ENCODE measurements around the gene CEP72. TPM values are rescaled to one million over a fixed set of nuclear protein-coding genes. Genes with fewer than 3 reads are reported as not detected.

Gene CEP72
- total and polyA plus RNA-seq, 2 donors (not counting 1 experiment from before 2014, with no cell fraction given): 7.7 to 32.9 TPM

DNA sequence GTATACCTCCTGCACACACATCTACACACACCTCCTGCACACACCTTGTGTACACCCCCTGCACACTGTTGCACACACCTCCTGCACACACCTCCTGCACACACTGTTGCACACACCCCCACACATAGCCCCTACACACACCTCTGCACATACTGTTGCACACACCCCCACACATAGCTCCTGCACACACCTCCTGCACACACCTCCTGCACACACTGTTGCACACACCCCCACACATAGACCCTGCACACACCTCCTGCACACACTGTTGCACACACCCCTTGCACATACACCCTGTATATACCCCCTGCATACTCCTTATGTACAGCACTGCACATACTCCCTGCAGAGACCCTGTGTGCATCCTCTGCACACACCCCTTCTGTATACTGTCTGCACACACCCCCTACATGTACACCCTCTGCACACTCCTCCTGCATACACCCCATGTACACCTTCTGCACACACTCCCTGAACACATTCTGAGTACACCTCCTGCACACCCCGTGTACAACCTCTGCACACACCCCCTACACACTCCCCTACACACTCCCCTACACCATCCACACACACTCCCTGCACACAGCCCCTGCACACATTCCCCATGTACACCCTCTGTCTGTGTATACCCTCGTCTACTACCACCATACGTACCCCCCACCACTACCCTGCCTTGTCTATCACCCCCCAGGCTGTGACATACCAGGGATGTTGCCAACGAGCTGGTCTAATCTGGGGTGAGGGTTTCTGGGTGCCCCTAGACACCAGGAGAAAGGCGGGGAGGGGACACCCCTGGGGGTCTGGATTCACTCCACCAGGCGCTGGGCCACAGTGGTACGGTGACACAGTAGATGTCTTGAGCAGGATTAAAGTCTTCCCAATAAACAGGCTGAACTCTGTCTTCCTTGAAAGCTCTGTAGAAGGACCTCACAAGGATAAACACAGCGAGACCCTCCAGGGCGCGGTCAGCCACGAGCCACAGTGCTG is 1.1 kb upstream of the CEP72 start:
- Histone ChIP-seq H3K27ac (ENCODE audit: low read length in 2 of 2) (no peak overlapping the region), H3K36me3 (replicated peaks in 1 of 2; ENCODE audit: control extremely low read depth in 1 of 2, control insufficient read depth in 1 of 2, extremely low read depth in 1 of 2, insufficient read depth in 2 of 2, low read length in 1 of 2) (no peaks in the 10 kb centered on the region), H3K9me3 (ENCODE audit: control extremely low read depth in 1 of 3, control insufficient read depth in 2 of 3, insufficient read depth in 1 of 3, low read length in 2 of 3) (peaks cover 0 to 5% (median 0%) of the 10 kb centered on the region in 3 donors), H3K4me3 (ENCODE audit: control extremely low read depth in 1 of 5, extremely low read depth in 1 of 5, insufficient read depth in 1 of 5, low read depth in 2 of 5, low read length in 4 of 5) (peak overlapping the region in 4 of 5 experiments; percentile 66 to 83 (median 74)), H3K4me1 (ENCODE audit: control insufficient read depth in 2 of 2, insufficient read depth in 2 of 2, low read length in 2 of 2) (peaks cover 24 to 29% of the 10 kb centered on the region in 2 donors), H3K79me2 (ENCODE audit: control insufficient read depth, insufficient read depth, low read length) (peaks cover 36% of the 10 kb centered on the region), H3K9ac (ENCODE audit: low read length) (peak overlapping the region; percentile 79), H4K20me1 (ENCODE audit: control insufficient read depth, insufficient read depth, low read length, poor library complexity, severe bottlenecking) (no peaks in the 10 kb centered on the region), H3K27me3 (replicated peaks in 1 of 4; ENCODE audit: control extremely low read depth in 1 of 4, control insufficient read depth in 3 of 4, insufficient read depth in 4 of 4, low read length in 3 of 4) (peaks cover 0 to 21% (median 5%) of the 10 kb centered on the region in 4 experiments), H2AFZ (ENCODE audit: insufficient read depth, low read depth, low read length, poor library complexity, severe bottlenecking) (peak overlapping the region; percentile 81), H3K4me2 (replicated peaks; ENCODE audit: low read depth, low read length, poor library complexity, severe bottlenecking) (peak overlapping the region; percentile 95)
- ChIA-PET POLR2A (interaction anchor here (0.6 to 1.1 kb wide), 2 partner anchors 67 to 147 kb away, joined by 3 to 7 read pairs; no protein-coding TSS in a partner anchor), CTCF (no interaction called here)
- Mint-ChIP-seq H3K4me3 (peak overlapping the region; percentile 83), H3K27me3 (peaks cover 10% of the 10 kb centered on the region), H3K4me1 (peaks cover 37% of the 10 kb centered on the region), H3K27ac (peak overlapping the region; percentile 50), H3K9me3 (ENCODE audit: insufficient read depth) (no peaks in the 10 kb centered on the region)
- no peak for TF ChIP-seq EZH2 (IDR thresholded peaks at IDR 0.05; ENCODE audit: borderline replicate concordance, insufficient read depth, low read depth, low read length, poor library complexity, severe bottlenecking)
- TF ChIP-seq, protein P1, sequence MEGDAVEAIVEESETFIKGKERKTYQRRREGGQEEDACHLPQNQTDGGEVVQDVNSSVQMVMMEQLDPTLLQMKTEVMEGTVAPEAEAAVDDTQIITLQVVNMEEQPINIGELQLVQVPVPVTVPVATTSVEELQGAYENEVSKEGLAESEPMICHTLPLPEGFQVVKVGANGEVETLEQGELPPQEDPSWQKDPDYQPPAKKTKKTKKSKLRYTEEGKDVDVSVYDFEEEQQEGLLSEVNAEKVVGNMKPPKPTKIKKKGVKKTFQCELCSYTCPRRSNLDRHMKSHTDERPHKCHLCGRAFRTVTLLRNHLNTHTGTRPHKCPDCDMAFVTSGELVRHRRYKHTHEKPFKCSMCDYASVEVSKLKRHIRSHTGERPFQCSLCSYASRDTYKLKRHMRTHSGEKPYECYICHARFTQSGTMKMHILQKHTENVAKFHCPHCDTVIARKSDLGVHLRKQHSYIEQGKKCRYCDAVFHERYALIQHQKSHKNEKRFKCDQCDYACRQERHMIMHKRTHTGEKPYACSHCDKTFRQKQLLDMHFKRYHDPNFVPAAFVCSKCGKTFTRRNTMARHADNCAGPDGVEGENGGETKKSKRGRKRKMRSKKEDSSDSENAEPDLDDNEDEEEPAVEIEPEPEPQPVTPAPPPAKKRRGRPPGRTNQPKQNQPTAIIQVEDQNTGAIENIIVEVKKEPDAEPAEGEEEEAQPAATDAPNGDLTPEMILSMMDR (IDR thresholded peaks at IDR 0.05): no peak
- no peak for ATAC-seq (ENCODE audit: low read depth)
- no peak for DNase-seq
- 50% methylated on average over 8 of the region's 11 CpGs for WGBS (ENCODE audit: insufficient coverage)
- intact Hi-C loops (cut with micrococcal nuclease): loop anchor here (1.0 to 10.0 kb wide), 2 partner anchors 67 to 166 kb away; partner anchors contain the start of gene EXOC3

All from B cell (primary cell).